HG02623 (cell line): ENCODE results near the gene GRIN3B.

Source experiments
- ATAC-seq: cut with Tn5 transposase; IDR thresholded peaks from one replicate; pipeline ENCODE4 v1.9.1; 2021; ENCODE audit warnings: moderate library complexity; ENCODE audit not compliant: unreplicated experiment

Gene GRIN3B

DNA sequence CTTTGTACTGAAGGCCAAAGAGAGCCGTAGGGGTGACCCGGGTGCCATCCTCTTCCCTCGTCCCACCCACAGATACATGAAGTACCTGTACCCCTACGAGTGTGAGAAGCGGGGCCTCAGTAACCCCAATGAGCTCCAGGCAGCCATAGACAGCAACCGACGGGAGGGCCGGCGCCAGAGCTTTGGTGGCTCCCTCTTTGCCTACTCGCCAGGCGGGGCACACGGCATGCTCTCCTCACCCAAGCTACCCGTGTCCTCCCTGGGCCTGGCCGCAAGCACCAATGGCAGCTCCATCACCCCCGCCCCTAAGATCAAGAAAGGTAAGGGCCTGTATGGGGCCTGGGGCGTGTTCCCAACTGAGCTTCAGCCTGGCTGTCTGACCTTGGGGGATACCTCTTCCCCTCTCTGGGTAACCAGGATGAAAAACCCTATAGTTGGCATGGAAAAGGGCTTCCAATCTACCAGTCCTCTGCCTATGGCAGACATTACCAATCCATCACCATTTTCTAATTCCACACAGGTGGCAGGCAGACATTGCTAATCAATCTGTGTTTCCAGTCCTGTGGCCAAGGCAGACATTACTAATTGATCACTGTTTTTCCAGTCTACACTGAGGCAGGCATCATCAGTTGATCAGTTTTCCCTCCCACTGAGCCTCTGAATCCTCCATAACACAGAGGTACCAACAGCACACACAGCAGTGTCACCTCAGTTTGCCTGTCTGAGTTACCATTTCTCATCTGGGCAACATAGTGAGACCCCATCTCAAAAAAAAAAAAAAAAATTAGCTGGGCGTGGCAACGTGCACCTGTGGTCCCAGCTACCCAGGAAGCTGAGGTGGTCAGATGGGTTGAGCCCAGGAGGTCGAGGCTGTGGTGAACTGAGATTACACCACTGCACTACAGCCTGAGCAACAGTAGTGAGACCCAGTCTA, 35.2 kb upstream of the GRIN3B start:
- ATAC-seq, result no peak

DNA sequence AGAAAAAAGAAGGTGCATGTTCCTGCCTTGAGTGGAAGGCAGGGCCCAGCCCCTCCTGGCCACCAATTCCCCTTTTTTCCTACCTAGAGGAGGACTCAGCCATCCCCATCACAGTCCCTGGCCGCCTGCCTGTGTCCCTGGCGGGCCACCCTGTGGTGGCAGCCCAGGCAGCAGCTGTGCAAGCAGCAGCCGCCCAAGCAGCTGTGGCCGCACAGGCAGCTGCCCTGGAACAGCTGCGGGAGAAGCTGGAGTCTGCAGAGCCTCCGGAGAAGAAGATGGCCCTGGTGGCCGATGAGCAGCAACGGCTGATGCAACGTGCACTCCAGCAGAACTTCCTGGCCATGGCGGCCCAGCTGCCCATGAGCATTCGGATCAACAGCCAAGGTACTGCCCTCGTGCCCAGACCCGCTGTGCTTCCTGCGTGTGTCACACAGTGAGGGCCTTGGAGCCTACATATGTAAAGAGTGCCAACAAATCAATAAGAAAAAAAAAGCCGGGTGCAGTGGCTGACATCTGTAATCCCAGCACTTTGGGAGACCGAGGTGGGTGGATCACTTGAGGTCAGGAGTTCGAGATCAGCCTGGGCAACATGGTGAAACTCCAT, 33.6 kb upstream of the GRIN3B start:
- no peak for ATAC-seq

DNA sequence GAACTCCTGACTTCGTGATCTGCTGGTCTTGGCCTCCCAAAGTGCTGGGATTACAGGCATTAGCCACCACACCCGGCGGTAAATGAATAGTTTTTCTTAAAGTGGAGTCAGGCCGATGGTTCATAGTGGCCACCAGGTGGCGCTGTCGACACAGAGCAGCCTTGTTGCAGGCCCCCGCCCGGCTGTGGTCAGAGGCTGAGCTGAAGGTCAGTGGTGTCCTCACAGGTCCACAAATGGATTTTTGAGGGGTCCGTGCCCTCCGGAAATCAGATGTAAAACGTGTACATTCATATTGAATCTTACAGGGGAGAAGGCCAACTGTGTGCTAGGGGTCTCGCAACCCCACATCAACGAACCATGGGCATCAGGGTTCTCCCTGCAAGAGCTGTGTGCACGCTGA, 29.5 kb upstream of the GRIN3B start:
- no peak for ATAC-seq

DNA sequence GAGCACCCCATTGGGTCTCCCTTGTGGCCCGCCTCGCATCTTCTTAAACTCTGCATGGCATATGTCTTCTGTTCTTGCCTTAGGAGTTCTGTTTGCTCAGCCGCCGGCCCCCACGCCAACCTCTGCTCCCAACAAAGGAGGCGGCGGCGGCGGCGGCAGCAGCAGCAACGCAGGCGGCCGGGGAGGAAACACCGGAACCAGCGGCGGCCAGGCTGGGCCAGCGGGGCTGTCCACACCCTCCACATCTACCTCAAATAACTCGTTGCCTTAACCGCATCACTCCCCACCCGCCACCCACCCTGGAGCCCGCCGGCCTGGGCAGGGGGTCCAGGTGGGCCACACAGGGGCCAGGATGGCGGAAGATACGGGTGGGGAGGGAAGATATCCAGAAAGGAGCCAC, 28.4 kb upstream of the GRIN3B start:
- ATAC-seq, result no peak

DNA sequence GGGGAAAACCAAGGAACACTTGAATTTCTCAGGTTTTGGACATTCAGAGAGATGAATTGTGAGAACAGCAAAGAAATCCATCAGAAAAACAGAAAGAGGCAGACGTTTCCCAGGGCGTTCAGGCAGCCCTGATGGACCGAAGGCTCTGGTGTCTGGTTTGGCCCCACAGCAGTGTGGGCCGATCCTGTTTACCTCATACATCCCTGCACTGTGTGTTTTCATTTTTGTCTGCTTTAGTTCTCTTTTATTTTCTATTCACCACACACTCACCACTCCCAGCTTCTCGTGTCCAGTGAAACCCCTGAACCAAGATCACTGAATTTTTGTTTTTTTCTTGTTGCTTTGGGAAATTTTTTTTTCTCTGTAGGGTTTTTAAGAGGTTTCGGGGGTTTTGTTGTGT, 27.9 kb upstream of the GRIN3B start:
- no peak for ATAC-seq

DNA sequence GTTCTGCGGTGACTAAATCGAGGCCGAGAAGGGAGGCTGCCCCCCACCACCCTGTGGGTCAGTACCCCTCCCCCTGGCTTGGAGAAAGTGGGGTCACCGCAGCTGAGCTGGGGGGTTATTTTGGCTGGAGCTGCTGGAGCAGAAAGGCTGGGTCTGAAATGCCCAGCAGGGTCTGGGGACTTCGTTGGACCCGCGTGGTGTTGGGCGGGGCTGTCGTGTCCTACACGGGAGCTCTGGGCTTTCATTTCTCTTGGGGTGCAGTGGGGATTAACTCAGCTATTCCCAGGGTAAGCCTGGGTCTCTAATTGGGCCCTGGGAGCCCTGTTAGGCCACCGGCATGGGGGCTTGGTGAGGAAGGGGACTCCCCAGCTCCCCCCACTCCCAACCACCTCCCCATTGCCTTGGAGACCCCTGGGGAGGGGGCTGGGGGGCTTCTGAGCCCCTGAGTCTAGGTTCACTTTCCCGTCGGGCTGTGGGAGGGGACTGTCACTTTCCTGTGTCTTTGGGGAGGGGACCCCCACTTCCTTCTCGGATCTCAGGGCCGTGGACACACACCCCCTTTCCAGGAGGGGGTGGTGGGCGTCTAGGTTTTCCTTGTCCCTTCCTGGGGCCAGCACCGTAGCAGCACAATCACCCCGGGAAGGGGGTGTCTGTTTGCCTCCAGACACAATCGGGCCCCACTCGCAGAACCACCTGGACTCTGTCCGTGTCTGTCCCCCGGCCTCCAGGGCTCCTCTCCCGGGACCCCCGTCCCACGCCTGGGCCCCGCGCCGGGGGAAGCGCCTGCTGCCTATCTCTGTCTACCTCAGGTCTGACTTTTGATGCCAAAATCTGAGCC, 26.3 kb upstream of the GRIN3B start:
- no peak for ATAC-seq

DNA sequence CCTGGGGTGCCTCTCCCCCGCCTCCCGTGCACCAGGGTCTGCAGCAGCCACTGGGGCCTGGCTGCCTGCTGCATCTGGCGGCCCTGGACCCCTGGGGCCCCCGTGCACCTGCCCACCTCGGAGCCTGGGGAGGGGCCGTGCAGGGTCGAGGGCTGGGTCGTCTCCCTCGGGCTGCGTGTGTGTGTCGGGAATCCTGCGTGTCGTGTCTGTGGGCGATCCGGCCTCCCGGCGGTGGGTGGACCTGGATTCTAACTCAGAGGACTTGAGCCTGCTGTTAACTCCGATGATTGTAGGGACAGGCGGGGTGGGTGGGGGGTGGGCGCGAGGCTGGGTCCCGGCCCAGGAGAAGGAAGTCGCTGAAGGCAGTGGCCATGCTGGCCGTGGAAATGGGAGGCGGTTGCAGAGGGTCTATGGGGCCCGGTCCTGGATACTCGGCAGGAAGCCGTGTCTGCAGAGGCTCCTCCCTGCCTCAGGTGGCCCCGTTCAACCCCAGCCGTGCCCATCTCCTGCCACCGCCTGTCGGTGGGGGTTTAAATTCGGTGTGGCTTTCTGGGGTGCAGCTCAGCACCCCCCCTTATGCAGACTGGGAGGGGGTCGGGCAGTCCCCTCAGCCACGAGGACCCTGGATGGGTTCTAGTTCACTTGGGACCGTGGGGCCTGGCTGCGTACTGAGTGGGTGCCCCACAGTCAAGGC, 25.5 kb upstream of the GRIN3B start:
- no peak for ATAC-seq

DNA sequence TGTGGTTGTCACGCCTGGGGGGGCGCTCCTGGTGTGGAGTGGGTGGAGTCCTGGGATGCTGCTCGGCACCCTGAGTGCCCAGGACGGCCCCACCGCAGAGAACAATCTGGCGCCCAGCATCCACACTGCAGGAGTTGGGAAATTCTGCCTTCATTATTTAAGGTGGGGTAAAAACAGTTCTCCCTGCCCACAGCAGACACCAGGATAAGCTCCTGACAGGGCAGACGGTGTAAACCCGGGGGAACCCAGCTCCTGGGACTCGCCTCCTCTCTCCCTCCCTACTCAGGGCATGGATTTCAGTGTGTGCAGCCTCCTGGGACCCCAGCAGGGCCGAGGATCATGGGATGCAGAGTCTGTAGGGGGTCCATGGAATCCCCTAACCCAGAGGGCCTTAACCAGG, 23.7 kb upstream of the GRIN3B start:
- ATAC-seq, result no peak

DNA sequence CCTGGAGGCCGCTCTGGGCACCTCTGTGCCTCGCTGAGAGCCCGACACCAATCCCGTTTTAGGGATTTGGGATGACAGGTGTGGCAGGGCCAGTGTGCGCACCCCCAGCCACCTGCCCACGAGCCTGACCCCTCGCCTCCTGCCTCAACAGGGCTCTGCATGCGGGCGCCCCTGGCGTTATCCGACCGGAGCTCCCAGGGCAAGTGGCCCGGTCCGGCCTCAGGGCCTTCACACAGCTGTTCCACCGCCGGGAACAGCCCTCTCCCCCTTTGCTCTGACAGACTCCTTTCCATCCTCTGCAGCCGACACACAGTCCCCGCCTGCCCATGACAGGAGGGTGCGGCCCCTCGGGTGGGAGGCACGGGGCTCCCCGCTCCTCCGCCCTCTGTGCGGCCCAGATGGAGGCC, 23.2 kb upstream of the GRIN3B start:
- ATAC-seq, result no peak

DNA sequence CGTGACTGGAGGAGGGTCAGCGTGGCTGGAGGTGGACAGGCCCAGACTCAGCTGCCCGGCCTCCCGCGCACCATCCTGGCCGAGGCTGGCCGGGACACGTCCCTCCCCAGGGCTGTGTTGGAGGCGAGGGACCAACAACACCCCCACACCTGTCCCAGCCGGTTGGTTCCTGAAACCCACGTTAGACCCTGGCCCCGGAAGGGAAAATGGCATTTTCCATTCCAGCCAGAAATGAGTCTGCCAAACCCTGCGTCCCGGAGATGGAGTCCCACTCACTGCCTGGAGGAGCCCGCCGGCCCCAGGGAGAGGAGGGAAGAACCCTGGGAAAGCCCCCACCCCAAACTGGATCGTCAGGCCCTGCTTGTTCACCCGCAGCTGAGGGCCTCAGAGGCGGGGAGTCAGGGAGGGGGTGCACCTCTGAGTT, 20.9 kb upstream of the GRIN3B start:
- ATAC-seq, result no peak

DNA sequence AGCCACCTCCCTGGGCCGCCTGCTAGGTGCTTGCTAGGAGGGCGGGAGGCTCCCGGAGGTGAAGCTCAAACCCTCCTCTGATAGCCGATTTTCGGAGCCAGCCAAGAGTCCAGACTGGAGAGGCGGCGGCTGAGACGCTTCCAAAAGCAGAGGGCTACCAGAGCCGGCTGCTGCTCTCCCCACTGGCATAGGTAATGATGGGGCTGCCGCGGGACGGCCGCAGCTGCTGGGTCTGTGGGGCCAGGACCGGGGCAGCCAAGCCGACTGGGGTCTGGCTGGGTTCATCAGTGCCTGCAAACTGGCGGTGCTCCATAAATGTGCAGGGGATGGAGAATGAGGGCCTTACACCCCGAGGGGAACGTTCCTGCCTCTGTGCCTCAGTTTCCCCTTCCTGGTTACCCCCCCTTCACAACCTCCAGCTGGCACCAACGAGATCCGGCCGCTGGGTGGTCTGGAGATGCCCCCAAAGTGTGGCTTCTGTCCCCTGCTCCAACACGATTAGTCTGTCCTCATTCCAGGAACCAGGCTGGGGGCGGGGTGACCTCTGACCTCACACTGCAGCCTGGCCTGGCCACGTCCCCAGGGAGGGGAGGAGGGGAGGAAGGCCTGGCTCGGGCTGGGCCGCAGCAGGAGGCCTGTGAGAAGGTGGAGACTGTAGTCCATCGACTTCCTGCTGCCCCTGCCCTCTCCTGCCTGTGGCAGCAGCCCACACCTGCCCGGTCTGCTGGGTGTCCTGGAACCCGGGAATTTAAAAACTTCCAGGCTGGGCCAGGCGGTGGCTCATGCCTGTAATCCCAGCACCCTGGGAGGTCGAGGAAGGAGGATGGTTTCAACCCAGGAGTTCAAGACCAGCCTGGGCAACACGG, 19.9 kb upstream of the GRIN3B start:
- no peak for ATAC-seq

DNA sequence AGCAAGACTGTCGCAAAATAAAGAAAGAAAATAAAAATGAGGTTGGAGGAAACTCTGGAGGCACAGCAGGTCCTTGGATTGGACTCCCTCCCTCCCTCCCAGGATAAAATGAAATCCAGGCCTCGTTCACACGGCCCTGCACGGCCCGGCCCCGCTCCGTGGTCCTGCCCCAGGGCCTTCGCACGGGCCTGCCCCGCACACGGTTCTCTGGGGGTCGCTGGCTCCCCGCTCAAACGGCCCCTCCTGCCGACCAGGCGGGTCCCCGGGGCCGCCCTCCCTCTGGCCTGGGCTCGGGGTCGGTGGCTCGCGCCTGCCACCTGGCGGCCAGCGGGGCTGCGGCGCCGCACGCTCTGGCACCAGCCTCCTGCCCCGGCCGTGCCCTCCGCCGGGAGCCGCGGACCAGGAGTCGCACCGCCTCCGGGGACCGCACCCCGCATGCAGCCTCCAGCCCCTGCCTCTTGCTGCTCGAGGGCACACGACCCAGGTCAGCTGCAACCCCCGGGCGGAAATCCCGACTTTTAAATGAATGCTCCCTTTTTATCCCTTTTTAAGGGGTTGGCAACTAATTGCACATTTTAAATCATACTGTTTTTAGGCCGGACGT, 17.6 kb upstream of the GRIN3B start:
- no peak for ATAC-seq

DNA sequence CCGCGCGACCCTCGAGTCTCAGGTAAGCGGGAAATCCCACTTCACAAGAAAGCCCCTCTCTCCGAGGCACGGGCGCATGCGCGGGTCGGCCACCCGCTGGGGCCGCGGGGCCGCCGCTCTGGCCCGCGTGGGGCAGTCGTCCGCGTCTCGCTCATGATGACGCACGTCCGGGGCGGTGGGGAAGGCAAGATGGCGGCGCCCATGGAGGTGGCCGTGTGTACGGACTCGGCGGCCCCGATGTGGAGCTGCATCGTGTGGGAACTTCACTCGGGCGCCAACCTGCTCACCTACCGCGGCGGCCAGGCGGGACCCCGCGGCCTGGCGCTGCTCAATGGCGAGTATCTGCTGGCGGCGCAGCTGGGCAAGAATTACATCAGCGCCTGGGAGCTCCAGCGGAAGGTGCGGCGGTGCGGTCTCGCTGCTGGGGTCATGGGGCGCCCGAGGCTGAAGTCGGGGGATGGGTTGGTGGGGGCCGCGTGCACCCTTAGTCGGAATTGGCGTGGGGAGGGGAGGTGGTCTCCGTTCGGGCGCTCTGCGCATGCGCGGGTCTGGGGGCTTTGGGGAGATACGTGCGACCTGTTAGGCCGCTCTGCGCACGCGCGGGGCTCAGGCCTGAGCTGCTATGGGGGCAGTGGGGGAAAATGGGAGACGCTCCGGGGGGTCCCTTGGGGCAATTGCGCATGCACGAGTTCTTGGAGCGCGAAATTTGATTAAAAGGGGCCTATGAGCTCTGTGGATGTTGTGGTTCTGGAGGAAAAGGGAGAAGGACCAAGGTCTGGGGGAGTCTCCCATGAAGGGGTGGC, 15.9 kb upstream of the GRIN3B start, which contains the start of gene WDR18:
Gene WDR18 (plus strand): TSS at position 181 of the 803 bp plus-strand sequence. CDS start 9 bp downstream, at position 190.
- ATAC-seq, result peak; percentile 80

DNA sequence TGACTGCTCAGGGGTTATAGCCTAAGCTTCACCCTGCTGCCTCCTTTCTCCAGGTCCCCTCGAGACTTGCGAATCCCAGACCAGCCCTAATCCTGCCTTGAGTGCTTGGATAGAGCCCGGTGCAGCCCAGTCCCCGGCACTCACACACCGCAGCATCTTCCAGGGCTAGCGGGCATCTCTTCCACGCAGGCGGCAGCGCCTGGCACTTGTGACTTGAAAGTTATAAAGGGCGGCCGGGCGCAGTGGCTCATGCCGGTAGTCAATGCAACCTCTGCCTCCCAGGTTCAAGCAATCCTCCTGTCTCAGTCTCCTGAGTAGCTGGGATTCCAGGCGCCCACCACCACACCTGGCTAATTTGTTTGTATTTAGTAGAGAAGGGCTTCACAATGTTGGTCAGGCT, 14.1 kb upstream of the GRIN3B start:
- no peak for ATAC-seq

DNA sequence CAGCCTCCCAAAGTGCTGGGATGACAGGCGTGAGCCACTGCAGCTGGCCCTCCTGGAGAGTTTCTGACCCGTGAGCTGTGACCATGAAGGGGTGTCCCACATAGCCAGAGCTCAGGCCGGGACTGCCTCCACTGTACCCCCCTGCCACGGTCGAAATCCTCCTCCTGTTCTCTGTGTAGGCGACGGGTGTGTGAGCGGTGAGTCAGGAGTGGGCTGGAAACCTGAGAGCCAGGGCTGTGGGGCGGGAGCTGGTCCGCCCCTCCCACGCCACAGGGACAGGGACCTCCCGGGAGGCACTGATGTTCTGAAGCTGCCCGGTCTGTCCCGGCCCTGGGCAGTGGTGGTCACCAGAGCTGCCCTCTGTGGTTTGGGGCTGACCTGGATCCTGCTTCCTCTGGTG, 12.1 kb upstream of the GRIN3B start:
- no peak for ATAC-seq

DNA sequence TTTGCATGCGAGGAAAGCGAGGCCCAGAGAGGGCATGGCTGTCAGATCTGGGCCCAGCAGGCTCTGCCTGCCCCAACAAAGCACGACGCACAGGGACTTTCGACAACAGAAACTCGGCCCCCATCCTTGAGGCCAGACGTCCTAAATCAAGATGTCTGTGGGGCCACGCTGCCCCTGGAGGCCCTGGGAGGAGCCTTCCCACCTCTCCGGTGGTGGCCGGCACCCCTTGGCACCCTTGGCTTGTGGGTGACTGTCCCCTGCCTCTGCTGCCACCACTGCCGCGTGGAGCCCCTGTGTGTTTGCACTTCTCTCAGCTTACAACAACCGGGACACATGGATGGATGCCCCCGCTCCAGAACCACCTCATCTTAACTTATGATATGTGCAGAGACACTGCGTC, 11.7 kb upstream of the GRIN3B start:
- ATAC-seq, result no peak

DNA sequence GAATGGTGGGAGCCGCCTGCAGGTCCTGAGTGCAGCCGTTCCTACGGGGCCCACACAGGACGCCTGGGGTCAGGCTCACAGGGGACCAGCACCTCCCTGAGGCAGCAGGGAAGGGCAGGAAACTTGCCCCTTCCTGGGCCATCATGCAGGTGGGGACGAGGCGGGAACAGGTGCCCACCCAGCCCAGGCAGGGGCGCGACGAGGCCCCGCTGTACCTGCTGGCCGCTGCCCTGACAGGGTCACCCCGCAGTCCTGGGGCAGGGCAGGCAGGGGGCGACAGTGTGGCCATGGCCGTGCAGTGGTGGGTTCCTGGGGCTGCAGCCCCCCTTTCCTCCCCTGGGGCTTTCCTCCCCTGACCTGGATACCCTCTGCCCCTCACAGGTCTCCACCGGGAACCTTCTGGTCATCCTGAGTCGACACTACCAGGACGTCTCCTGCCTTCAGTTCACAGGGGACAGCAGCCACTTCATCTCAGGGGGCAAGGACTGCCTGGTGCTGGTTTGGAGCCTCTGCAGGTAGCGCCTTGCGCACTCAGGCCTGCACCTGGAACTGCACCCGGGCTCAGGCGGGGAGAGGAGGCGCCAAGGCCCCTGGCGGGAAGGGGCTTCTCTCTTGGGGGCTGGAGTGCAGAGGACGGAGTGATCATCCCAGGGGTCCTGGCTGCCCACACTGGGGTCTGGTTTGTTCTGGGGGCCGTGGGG, 10.7 kb upstream of the GRIN3B start:
- no peak for ATAC-seq

DNA sequence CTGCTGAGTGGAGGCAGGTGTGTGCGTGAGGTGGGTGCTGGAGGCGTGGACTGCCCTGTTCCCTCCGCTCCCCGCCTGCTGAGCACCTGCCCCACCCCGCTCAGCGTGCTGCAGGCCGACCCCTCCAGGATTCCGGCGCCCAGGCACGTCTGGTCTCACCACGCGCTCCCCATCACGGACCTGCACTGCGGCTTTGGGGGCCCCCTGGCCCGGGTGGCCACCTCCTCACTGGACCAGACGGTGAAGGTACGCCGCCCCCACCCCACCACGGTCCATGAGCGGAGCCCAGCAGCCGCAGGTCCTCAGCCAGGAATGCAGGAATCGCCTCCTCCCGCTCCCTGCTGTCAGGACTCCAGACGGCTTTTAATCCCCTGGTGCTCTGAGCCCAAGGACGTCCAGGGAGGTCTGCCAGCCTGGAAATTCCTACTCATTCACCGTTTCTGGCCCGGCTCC, 10.1 kb upstream of the GRIN3B start:
- ATAC-seq, result no peak
